Mucosa of descending colon (tissue), 3 donors: ENCODE data around the gene RAB37. TPM values are rescaled to one million over a fixed set of nuclear protein-coding genes. Genes with fewer than 3 reads are reported as not detected.

ENCODE experiments used
- ATAC-seq: fragments of 200-7000 bp; cut with Tn5 transposase; one replicate; pipeline ENCODE4 v1.9.1; 2020; ENCODE audit warnings: mild to moderate bottlenecking, moderate library complexity
- DNase-seq, 3 donors: peaks; one replicate each; pipeline ENCODE4 v3.0.0-alpha.2; 2020
- H3K36me3 ChIP-seq: fragments of 200-600 bp; one replicate; pipeline ENCODE4 v1.8.0; 2021; ENCODE audit warnings: low read depth, mild to moderate bottlenecking
- H3K4me1 ChIP-seq: fragments of 200-600 bp; one replicate; pipeline ENCODE4 v1.8.0; 2021; ENCODE audit warnings: low read depth, mild to moderate bottlenecking
- H3K4me3 ChIP-seq: fragments of 200-600 bp; one replicate; pipeline ENCODE4 v1.8.0; 2021; ENCODE audit warnings: mild to moderate bottlenecking
- H3K9me3 ChIP-seq: fragments of 200-600 bp; one replicate; pipeline ENCODE4 v1.8.0; 2021; ENCODE audit warnings: mild to moderate bottlenecking
- intact Hi-C, 2 donors: fragments of 100-400 bp; cut with DNase I in 1 of 2; cut with micrococcal nuclease in 1 of 2; formaldehyde crosslinking; loops; one replicate each; pipeline versions ENCODE4 v1.11.0 to v1.11.1; 2022; cut with DNase I, micrococcal nuclease
- microRNA-seq: library from miRNA; unstranded; fragments of <30 nt; microRNA quantifications from one replicate; pipeline ENCODE4, GENCODE V29; 2019
- total RNA-seq, 3 donors: library from RNA; stranded (reverse); fragmentation: NEBNext Ultra II Directional in 2 of 3; extraction: Animal tissue kit (Norgen Biotek cat#: 25700) in 2 of 3; gene quantifications; one replicate each; pipeline versions ENCODE4 v1.2.1 to v1.2.4, GENCODE V29; 2021 to 2023
- TF ChIP-seq, protein P1 (sequence below): fragments of 200-600 bp; IDR thresholded peaks from one replicate; pipeline ENCODE4 v1.8.0; 2022; ENCODE audit warnings: antibody characterized with exemption, mild to moderate bottlenecking
- donor health status: DM: no; HTN: no; CAD: no; lungs with moderate emphysema.
- donor health status: DM: no; HTN: no; CAD: no.
- donor health status: DM: no; HTN: yes; CAD: no.

Gene RAB37
- total RNA-seq, 3 donors from 2014 or later = 4.3 to 9.8 (median 9.0) TPM

DNA sequence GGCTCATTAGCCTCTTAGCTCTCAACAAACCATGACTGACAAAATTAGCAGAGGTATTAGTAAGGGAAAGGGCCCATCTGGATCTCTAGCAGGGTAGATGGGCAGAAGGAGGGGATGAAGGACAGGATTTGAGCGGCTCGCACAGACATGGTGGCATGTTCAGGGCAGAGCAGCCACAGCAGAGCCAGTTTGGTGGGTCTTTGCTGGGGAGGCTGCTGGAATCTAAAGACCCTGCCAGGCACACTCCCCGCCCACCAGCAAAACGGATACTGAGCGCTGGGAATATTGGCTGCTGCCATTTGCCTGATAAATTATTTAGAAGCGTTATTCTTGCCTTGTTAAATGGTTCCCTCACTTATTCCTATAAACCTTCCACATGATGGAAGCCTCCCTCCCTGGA is 59.8 kb downstream of the RAB37 start:
- ATAC-seq = no peak

More for the DNA sequence above, 59.8 kb downstream of the RAB37 start:
- Histone ChIP-seq H3K4me1 (no peaks in the 10 kb centered on the region), H3K9me3 (no peaks in the 10 kb centered on the region), H3K36me3 (no peaks in the 10 kb centered on the region), H3K4me3 (no peak overlapping the region)
- TF ChIP-seq, protein P1, sequence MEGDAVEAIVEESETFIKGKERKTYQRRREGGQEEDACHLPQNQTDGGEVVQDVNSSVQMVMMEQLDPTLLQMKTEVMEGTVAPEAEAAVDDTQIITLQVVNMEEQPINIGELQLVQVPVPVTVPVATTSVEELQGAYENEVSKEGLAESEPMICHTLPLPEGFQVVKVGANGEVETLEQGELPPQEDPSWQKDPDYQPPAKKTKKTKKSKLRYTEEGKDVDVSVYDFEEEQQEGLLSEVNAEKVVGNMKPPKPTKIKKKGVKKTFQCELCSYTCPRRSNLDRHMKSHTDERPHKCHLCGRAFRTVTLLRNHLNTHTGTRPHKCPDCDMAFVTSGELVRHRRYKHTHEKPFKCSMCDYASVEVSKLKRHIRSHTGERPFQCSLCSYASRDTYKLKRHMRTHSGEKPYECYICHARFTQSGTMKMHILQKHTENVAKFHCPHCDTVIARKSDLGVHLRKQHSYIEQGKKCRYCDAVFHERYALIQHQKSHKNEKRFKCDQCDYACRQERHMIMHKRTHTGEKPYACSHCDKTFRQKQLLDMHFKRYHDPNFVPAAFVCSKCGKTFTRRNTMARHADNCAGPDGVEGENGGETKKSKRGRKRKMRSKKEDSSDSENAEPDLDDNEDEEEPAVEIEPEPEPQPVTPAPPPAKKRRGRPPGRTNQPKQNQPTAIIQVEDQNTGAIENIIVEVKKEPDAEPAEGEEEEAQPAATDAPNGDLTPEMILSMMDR = no peak
- DNase-seq = no peak
- intact Hi-C loops = no loop called here

Small RNAs within 50 kb of the gene (microRNA-seq; reads per million reads assigned to microRNA genes)
- 50.5 reads per million, percentile 54 among the genes with 10 or more reads in this experiment for gene MIR3615

Other genes starting within 250 kb of the RAB37 start
- gene CD300LB, start 205.8 kb upstream of the RAB37 start, total RNA-seq = under 1 TPM in 2 of 3 donors, not detected in 1; 0.27 to 0.28 TPM
- 1 to 10 TPM in 1 of 3 donors, under 1 TPM in 2; 0.26 to 1.7 (median 0.95) TPM for gene CD300C, start 191.1 kb upstream of the RAB37 start, total RNA-seq
- gene CD300H, start 169.7 kb upstream of the RAB37 start, total RNA-seq = not detected
- gene CD300LD, start 145.0 kb upstream of the RAB37 start, total RNA-seq = not detected
- gene CD300E, start 113.5 kb upstream of the RAB37 start, total RNA-seq = under 1 TPM in 2 of 3 donors, not detected in 1; 0.47 to 0.53 TPM
- 1 to 10 TPM; 2.0 TPM for gene CD300LF, start 24.3 kb upstream of the RAB37 start, total RNA-seq
- 100 to 1,000 TPM; 109 to 281 (median 164) TPM for gene NHERF1, start 11.4 kb downstream of the RAB37 start, total RNA-seq
- gene NAT9, start 39.1 kb downstream of the RAB37 start, total RNA-seq = 10 to 100 TPM; 35.8 to 40.6 (median 39.8) TPM
- 1 to 10 TPM in 1 of 3 donors, under 1 TPM in 2; 0.35 to 1.4 (median 0.55) TPM for gene GRIN2C, start 122.6 kb downstream of the RAB37 start, total RNA-seq
- gene FDXR, start 135.7 kb downstream of the RAB37 start, total RNA-seq = 10 to 100 TPM; 10.6 to 14.8 (median 12.0) TPM
- 1 to 10 TPM in 2 of 3 donors, under 1 TPM in 1; 0.14 to 4.2 (median 1.1) TPM for gene FADS6, start 156.4 kb downstream of the RAB37 start, total RNA-seq
- not detected for gene USH1G, start 186.0 kb downstream of the RAB37 start, total RNA-seq
- 100 to 1,000 TPM in 1 of 3 donors, 10 to 100 TPM in 2; 15.3 to 135 (median 54.0) TPM for gene OTOP2, start 187.0 kb downstream of the RAB37 start, total RNA-seq
- 1 to 10 TPM in 2 of 3 donors, under 1 TPM in 1; 0.38 to 2.8 (median 1.5) TPM for gene OTOP3, start 198.6 kb downstream of the RAB37 start, total RNA-seq
- 10 to 100 TPM; 29.9 to 56.9 (median 47.4) TPM for gene HID1, start 235.5 kb downstream of the RAB37 start, total RNA-seq